GM10847 (cell line): ENCODE measurements around the gene AMH.

Experiments used
- POLR2A ChIP-seq: IDR thresholded peaks from 2 replicates; pipeline ENCODE4 v1.6.1; 2011; ENCODE audit not compliant: insufficient read length; ENCODE audit errors: extremely low read depth

Gene AMH

DNA sequence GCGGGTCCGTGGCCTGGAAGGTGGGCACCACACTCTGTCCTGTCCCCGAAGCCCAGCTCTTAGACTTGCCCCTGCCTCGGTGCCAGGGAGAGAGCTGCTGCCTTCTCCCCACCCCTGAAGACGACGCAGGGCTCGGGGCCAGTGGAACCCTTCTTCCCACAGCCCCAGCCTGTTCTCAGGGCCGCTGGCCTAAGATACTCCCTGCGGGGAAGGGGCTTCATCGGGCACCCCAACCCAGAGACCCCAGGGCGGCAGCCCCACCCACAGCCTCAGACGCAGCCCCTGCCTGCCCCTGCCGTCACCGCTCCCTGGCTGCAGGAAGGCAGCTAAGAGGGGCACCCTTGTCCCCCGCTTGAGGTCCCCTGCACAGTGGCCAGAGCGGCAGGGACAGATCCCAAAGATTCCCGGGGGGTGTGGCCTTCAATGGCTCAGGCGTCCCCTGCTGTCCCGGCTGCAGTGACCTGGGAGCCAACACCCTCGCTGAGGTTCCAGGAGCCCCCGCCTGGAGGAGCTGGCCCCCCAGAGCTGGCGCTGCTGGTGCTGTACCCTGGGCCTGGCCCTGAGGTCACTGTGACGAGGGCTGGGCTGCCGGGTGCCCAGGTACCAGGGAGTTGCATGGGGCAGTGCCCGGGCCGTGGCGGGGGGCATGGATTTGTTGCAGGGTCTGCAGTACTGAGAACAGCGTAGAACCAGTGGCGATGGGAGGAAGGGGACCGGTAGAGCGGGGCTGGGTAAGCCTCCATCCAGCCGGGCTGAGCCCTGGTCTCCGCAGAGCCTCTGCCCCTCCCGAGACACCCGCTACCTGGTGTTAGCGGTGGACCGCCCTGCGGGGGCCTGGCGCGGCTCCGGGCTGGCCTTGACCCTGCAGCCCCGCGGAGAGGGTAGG lies 1.0 kb downstream of the AMH start:
- no peak for TF ChIP-seq POLR2A

DNA sequence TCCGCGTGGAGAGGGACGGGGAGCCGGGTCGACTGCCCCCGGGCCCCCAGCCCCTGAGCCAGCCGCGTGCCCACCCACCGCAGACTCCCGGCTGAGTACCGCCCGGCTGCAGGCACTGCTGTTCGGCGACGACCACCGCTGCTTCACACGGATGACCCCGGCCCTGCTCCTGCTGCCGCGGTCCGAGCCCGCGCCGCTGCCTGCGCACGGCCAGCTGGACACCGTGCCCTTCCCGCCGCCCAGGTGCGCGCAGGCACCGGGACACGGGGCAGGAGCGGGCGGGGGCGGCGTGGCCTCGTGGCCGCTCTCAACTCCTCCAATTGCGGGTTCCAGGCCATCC lies 1.6 kb downstream of the AMH start:
- TF ChIP-seq POLR2A, result no peak

DNA sequence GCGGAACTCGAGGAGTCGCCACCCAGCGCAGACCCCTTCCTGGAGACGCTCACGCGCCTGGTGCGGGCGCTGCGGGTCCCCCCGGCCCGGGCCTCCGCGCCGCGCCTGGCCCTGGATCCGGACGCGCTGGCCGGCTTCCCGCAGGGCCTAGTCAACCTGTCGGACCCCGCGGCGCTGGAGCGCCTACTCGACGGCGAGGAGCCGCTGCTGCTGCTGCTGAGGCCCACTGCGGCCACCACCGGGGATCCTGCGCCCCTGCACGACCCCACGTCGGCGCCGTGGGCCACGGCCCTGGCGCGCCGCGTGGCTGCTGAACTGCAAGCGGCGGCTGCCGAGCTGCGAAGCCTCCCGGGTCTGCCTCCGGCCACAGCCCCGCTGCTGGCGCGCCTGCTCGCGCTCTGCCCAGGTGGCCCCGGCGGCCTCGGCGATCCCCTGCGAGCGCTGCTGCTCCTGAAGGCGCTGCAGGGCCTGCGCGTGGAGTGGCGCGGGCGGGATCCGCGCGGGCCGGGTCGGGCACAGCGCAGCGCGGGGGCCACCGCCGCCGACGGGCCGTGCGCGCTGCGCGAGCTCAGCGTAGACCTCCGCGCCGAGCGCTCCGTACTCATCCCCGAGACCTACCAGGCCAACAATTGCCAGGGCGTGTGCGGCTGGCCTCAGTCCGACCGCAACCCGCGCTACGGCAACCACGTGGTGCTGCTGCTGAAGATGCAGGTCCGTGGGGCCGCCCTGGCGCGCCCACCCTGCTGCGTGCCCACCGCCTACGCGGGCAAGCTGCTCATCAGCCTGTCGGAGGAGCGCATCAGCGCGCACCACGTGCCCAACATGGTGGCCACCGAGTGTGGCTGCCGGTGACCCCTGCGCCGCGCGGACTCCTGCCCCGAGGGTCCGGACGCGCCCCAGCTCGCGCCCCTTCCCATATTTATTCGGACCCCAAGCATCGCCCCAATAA lies 2.3 kb downstream of the AMH start:
- TF ChIP-seq POLR2A, result no peak

DNA sequence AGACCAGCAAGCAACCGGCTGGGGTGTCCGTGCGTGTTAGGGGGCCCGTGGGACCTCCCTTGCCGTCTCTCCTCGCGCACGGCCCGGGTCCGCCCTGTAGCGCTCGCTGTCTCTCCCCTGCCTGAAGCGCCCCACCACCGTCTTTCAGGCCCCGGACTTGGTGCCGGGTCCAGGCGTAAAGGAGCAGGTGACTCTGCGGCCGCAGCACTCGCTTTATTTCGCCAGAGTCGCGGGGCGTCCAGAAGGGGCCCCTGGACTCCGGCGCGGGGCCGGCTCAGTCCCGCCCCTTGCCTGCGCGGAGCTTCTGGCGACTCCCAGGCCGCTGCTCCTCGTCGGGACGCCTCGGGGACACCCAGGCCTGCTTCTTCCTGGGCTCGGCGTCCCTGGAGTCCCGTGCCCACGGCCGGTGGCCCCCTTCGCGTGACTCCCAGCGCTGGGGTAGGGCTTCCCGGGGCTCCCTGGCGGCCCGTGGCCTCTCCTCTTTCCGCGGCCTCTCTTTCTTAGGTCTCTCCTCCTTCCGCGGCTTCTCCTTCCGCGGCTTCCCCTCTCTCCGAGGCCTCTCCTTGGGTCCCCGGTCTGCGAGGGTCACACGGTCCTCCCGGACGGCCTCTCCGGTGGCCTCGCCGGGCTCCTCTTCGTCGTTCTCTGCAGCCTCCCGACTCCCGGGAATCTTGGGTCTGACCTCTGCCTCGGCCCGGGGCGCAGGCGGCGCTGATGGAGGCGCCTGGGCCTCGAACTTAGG lies 3.1 kb downstream of the AMH start:
- no peak for TF ChIP-seq POLR2A

DNA sequence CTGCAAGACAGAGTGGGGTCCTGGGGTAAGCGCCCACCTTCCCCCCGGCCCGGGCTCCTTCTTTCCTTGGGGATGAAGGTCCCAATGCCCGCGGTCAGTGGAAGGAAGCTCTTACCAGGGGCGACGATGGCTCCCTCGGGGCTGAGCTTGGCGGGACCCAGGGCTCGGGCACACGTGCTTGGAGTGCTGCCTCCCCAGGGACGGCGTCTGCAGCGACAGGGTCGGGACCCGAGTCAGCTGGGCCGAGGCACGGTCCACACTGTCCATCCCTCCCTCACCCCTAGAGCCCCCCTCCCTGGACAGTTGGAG lies 3.6 kb downstream of the AMH start:
- no peak for TF ChIP-seq POLR2A

DNA sequence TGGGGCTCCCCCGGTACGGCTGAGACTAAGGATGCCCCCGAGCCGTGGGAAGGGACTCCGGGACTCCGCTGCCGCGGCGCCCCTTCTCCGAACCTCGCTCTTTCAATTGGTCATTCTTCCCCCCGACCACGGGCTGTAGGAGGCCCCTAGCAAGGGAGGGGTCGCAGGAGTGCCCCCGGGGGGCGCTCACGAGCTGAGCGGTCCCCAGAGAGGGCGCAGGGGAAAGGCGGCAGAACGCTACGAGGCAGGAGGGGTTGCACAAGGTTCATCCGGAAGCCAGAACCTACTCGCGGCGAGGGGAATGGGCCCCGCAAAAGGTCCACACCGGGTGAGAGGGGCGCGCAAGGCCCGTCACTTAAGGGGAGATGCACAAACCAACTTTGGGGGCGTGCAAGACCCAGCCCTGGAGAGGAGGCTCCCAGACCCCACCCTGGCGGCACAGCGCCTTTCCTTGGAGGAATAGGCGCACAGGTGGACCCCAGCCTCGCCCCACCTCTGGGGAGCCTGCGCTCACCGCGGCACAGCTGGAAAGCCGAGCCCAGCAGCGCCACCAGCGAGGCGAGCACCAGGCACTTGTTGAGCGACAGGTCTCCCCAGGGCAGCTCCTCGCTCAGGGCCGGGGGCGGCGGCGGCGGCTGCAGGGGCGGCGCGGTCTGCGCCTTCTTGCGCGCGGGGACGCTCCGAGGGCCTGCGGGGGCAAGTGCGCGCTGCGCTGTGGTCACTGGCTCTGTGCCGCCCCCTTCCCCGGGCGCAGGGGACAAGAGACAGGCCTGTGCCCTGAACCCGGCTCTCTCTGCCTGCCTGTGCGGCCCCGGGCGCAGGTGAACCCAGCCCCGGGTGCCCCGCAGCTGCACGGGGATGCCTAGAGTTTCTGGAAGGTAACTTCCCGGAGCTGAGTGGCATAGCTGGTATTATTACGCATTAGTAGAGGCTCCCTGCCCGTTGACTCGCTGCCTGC lies 4.3 kb downstream of the AMH start:
- no peak for TF ChIP-seq POLR2A

DNA sequence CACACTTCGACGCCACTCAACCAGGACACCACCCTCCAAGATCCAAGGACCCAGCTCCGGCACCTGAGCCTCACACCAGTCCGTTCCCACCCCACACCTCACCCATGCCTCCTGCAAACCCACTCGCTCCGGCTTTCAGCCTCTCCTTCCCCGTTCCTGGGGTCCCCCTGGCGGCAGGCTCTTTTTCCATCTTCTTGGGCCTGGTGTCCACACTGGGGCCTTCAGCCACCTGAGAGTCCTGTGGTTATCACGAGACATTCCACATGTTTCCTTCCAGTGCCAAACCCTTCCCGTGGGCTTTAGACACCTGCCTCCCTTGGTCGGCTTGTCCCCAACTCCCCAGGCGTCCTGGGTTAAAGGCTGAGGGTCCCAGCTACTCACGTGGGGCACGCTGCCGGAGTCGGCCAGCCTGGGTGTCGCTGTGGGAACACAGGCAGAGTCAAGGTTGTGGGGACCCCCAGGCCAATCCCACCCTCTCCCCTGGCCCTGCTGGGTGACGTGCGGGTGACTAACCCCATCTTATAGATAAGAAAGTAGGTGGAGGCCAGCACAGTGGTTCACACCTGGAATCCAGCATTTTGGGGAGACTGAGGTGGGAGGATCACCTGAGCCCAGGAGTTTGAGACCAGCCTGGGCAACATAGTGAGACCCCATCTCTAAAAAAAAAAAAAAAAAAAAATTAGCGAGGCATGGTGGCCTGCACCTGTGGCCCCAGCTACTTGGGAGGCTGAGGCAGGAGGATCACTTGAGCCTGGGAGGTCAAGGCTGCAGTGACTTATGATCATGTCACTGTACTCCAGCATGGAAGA lies 5.1 kb downstream of the AMH start:
- TF ChIP-seq POLR2A, result no peak

DNA sequence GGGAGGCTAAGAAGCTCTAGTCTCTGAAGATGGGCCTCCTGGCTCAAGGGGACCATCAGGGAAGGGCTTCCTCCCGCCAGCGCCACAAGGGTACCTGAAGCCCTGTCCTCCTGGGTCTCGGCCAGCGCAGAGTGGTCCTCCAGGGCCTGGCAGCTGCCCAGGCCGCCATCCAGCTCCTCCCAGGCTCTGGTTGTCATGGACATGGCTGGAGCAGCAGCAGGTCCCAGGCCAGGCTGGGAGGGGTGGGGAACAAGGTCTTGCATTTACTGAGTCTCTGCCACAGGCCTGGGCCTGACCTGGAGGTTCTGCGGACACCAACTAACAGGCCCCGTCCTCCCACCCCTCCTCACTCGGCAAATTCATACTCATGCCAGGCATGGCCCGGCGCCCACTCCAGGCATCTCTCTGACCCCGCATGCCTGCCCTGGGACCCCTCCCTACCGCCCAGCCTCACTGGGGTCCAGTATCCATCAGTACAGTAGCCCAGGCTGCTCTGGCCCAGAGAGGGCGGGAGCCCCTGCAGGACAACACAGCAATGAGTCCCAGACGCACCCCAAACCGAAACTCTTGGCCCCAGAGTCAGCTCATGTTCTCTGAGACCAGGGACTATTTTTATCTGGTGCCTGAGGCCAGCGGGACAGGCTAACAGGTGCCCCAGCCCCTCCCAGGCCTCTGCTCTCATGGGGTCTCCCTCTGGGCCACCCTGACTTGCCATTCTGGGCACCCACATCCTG lies 6.2 kb downstream of the AMH start:
- no peak for TF ChIP-seq POLR2A

DNA sequence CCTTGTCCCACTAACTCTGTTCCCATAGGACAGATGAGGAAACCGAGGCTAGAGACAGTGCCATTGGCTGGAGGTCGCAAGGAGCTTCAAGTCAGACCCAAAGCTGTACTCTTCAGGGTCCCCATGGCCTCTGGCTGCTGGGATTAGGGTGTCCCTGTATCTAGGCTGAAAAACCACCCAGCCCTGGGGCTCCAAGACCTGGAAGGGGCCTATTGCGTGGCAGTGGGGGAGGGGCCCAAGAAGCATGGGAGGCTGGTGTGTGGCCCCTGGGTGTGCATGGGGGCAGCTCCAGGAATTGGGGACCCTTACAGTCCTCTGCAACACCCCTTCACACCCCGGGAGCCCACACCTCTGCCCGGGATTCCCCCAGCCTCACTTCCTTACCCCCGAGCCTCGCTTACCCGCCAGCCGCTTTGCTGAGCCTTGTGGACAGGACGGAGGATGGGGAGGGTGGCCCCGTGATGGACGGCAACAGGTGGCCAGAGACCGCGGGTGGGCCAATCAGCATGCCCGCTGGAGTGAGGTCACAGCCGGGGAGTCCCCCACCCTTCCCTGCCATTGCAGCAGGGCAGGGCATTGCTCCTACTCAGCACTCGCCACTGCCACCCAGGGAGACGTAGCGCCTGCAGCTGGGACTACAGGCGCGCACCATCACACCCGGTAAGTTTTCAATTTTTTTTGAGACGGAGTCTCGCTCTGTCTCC lies 7.0 kb downstream of the AMH start, which contains the start of gene JSRP1:
JSRP1 (minus strand) TSS at position 436 of the 704 bp plus-strand sequence. CDS start 1,103 bp downstream, outside the sequence.
- TF ChIP-seq POLR2A, result no peak

DNA sequence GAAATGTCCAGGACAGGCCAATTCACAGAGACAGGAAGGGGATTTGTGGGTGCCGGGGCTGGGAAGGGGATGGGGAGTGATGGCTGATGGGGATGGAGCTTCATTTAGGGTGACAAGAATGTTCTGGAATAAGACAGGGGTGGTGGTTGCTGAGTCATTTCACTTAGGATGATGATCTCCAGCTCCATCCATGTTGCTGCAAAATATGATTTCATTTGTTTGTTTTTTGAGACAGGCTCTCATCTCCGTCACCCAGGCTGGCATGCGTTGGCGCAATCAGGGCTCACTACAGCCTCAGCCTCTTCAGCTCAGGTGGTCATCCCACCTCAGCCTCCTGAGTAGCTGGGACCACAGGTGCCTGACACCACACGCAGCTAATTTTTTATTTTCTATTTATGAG lies 10.2 kb downstream of the AMH start:
- TF ChIP-seq POLR2A, result no peak

DNA sequence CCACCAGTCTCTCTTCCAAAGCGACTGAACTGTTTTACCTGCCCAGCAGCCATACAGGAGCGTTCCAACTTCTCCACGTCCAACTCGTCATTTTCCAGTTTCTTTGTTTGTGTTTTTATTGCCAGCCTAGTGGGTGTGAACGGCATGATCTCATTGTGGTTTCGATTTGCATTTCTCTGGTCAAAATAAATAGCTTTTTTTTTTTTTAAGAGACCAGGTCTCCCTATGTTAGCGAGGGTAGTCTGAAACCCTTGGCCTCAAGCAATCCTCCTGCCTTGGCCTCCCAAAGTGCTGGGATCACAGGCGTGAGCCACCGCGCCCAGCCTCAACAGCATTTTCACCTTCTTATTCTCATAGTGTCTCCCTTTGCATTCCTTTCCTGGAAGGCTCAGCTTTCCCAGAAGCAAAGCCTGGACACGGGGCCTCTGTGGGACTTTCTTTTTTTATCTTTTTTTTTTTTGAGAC lies 11.2 kb downstream of the AMH start:
- no peak for TF ChIP-seq POLR2A
